CD4-positive, alpha-beta T cell treated with Interleukin-15 for 1 hour (primary cell): Measurements from ENCODE around the gene GNLY.

Experiments
- DNase-seq: peaks from one replicate; pipeline ENCODE4 v3.0.0-alpha.2; 2020

Gene GNLY

GRCh38 chr2:85730686-85731230 lies 36.6 kb downstream of the GNLY start:
- no peak for DNase-seq

GRCh38 chr2:85731606-85732005 lies 37.4 kb downstream of the GNLY start:
- DNase-seq = no peak

- DNase-seq = no peak
Observed at GRCh38 chr2:85732467-85733120, 38.4 kb downstream of the GNLY start.

GRCh38 chr2:85733121-85733960 lies 39.2 kb downstream of the GNLY start:
- no peak for DNase-seq

GRCh38 chr2:85734015-85734414 lies 39.9 kb downstream of the GNLY start:
- DNase-seq = no peak

- no peak for DNase-seq
Observed at GRCh38 chr2:85734942-85735608, 40.9 kb downstream of the GNLY start.

- DNase-seq = no peak
Observed at GRCh38 chr2:85735691-85736090, 41.5 kb downstream of the GNLY start.

- no peak for DNase-seq
Observed at GRCh38 chr2:85736456-85737355, 42.5 kb downstream of the GNLY start.

GRCh38 chr2:85737481-85737880 lies 43.3 kb downstream of the GNLY start:
- DNase-seq = no peak

- no peak for DNase-seq
Observed at GRCh38 chr2:85737961-85738360, 43.8 kb downstream of the GNLY start.

GRCh38 chr2:85740193-85740592 lies 46.0 kb downstream of the GNLY start:
- no peak for DNase-seq

- DNase-seq = no peak
Observed at GRCh38 chr2:85741211-85741832, 47.2 kb downstream of the GNLY start.

GRCh38 chr2:85741833-85742455 lies 47.8 kb downstream of the GNLY start:
- DNase-seq = no peak

- no peak for DNase-seq
Observed at GRCh38 chr2:85743304-85743978, 49.3 kb downstream of the GNLY start.

- DNase-seq = no peak
Observed at GRCh38 chr2:85744055-85744454, 49.9 kb downstream of the GNLY start.

GRCh38 chr2:85744741-85745601 lies 50.8 kb downstream of the GNLY start:
- DNase-seq = no peak

- no peak for DNase-seq
Observed at GRCh38 chr2:85745619-85746018, 51.5 kb downstream of the GNLY start.

- DNase-seq = no peak
Observed at GRCh38 chr2:85746321-85747004, 52.3 kb downstream of the GNLY start.

GRCh38 chr2:85747441-85747840 lies 53.3 kb downstream of the GNLY start:
- DNase-seq = no peak
